Endothelial cell of umbilical vein (primary cell): ENCODE results near the gene NPFFR1. TPM values are rescaled to one million over a fixed set of nuclear protein-coding genes. Genes with fewer than 3 reads are reported as not detected.

ENCODE experiments used
- BruUV-seq: library from RNA; stranded (reverse); fragments of 400-500 nt; replicated peaks from 2 replicates; lab custom pipeline; 2021; lab: Mats Ljungman, UMichigan
- CTCF ChIA-PET: fragments of 300-600, 350-600 bp; sonication (Branson Sonifier 250); formaldehyde crosslinking; loops from one replicate; lab custom pipeline; 2021; ENCODE audit warnings: antibody characterized with exemption, inconsistent platforms; lab: Charles Lee
- POLR2A ChIA-PET: fragments of 300-600, 350-600 bp; sonication (Branson Sonifier 250); formaldehyde crosslinking; loops from one replicate; lab custom pipeline; 2021; ENCODE audit warnings: antibody characterized with exemption, inconsistent platforms; lab: Charles Lee
- DNase-seq: peaks from one replicate; pipeline ENCODE4 v3.0.0-alpha.2; 2011; ENCODE audit warnings: low read depth, low spot score
- FAIRE-seq: peaks from 2 replicates; lab custom pipeline; 2011; peaks lifted over from hg19 to GRCh38; lab: Jason Lieb, UNC
- H2AFZ ChIP-seq: 2 replicates; pipeline ENCODE4 v1.6.0; 2012; ENCODE audit warnings: low read depth, low read length, control low read depth, inconsistent platforms
- H3K27ac ChIP-seq: 2 replicates; pipeline ENCODE4 v1.5.1; 2011; ENCODE audit warnings: low read depth, mild to moderate bottlenecking, control low read depth, low read length, moderate library complexity; ENCODE audit not compliant: insufficient read depth
- H3K27me3 ChIP-seq, 2 experiments: 2 replicates each; pipeline versions ENCODE4 v1.6.0 to v1.6.1; 2011; ENCODE audit warnings: low read length in 2 of 2, mixed read lengths in 1 of 2; ENCODE audit not compliant: control insufficient read depth in 2 of 2, insufficient read depth in 2 of 2
- H3K36me3 ChIP-seq, 2 experiments: 2 replicates in 1 of 2; 3 replicates in 1 of 2; pipeline ENCODE4 v1.5.1; 2011; ENCODE audit warnings: low read length in 2 of 2, mild to moderate bottlenecking in 1 of 2, moderate library complexity in 1 of 2; ENCODE audit not compliant: control insufficient read depth in 2 of 2, insufficient read depth in 2 of 2; ENCODE audit errors: extremely low read depth in 1 of 2
- H3K4me1 ChIP-seq: 3 replicates; pipeline ENCODE4 v1.5.1; 2011; ENCODE audit warnings: mild to moderate bottlenecking, low read length; ENCODE audit not compliant: control insufficient read depth, insufficient read depth; ENCODE audit errors: extremely low read depth
- H3K4me2 ChIP-seq: 2 replicates; pipeline ENCODE4 v1.6.1; 2011; ENCODE audit warnings: low read length, control low read depth, mixed read lengths; ENCODE audit not compliant: insufficient read depth
- H3K4me3 ChIP-seq, 3 experiments: fragments of 200-600 bp in 1 of 3; sonication (generic), shearing (Covaris generic) in 1 of 3; replicated peaks in 1 of 3; 2 replicates each; pipeline ENCODE4 v1.5.1; 2011 to 2016; ENCODE audit warnings: control low read depth in 3 of 3, low read length in 3 of 3, mild to moderate bottlenecking in 2 of 3, inconsistent platforms in 1 of 3, low read depth in 1 of 3, moderate library complexity in 1 of 3; ENCODE audit not compliant: insufficient read depth in 1 of 3
- H3K79me2 ChIP-seq: 2 replicates; pipeline ENCODE4 v1.6.0; 2012; ENCODE audit warnings: low read length, inconsistent platforms; ENCODE audit not compliant: control insufficient read depth, insufficient read depth
- H3K9ac ChIP-seq: replicated peaks from 2 replicates; pipeline ENCODE3; 2011; ENCODE audit warnings: low read length, control low read depth; ENCODE audit not compliant: insufficient read depth; ENCODE audit errors: extremely low read depth
- H3K9me1 ChIP-seq: replicated peaks from 3 replicates; pipeline ENCODE4 v1.6.0; 2011; ENCODE audit warnings: mild to moderate bottlenecking, low read length; ENCODE audit not compliant: control insufficient read depth, insufficient read depth; ENCODE audit errors: extremely low read depth
- H3K9me3 ChIP-seq: replicated peaks from 2 replicates; pipeline ENCODE4 v1.5.1; 2012; ENCODE audit warnings: low read length, inconsistent platforms; ENCODE audit not compliant: control insufficient read depth, insufficient read depth
- H4K20me1 ChIP-seq: replicated peaks from 2 replicates; pipeline ENCODE3; 2011; ENCODE audit warnings: mild to moderate bottlenecking, low read length; ENCODE audit not compliant: control insufficient read depth, insufficient read depth; ENCODE audit errors: extremely low read depth
- CTCF ChIP-seq, 2 donors: IDR thresholded peaks; 1 replicate in 1 of 2; 2 replicates in 1 of 2; pipeline ENCODE4 v1.5.1; 2011; ENCODE audit warnings: low read length in 2 of 2, mild to moderate bottlenecking in 2 of 2, moderate library complexity in 2 of 2, control low read depth in 1 of 2, inconsistent platforms in 1 of 2, low read depth in 1 of 2; ENCODE audit not compliant: insufficient read depth in 1 of 2; ENCODE audit errors: extremely low read depth in 1 of 2
- EZH2 ChIP-seq: IDR thresholded peaks from 2 replicates; pipeline ENCODE4 v1.6.1; 2012; ENCODE audit warnings: borderline replicate concordance, low read depth, mild to moderate bottlenecking, moderate library complexity, low read length, inconsistent platforms; ENCODE audit not compliant: severe bottlenecking
- FOS ChIP-seq: IDR thresholded peaks from 2 replicates; pipeline ENCODE4 v1.6.1; 2011; ENCODE audit warnings: mild to moderate bottlenecking, low read length, moderate library complexity, borderline replicate concordance; ENCODE audit not compliant: insufficient read depth
- GATA2 ChIP-seq: IDR thresholded peaks from 2 replicates; pipeline ENCODE4 v1.7.0; 2011; ENCODE audit warnings: low read depth, mild to moderate bottlenecking, moderate library complexity, mixed read lengths, low read length; ENCODE audit not compliant: insufficient read length, insufficient read depth
- JUN ChIP-seq: IDR thresholded peaks from 2 replicates; pipeline ENCODE4 v1.6.1; 2011; ENCODE audit warnings: borderline replicate concordance, low read depth; ENCODE audit not compliant: insufficient read length, insufficient read depth
- MAX ChIP-seq: IDR thresholded peaks from 2 replicates; pipeline ENCODE4 v1.6.1; 2011; ENCODE audit not compliant: insufficient read depth, insufficient read length
- MYC ChIP-seq: IDR thresholded peaks from one replicate; pipeline ENCODE4 v1.6.1; 2011; ENCODE audit warnings: mild to moderate bottlenecking, low read depth, low read length
- POLR2A ChIP-seq: IDR thresholded peaks from 2 replicates; pipeline ENCODE4 v1.6.1; 2012; ENCODE audit warnings: low read depth, mild to moderate bottlenecking, control low read depth, low read length
- POLR2AphosphoS5 ChIP-seq: IDR thresholded peaks from 2 replicates; pipeline ENCODE4 v1.6.1; 2012; ENCODE audit warnings: low read depth, mild to moderate bottlenecking, control low read depth, low read length, moderate library complexity; ENCODE audit not compliant: insufficient read depth
- dilution Hi-C: fragments of 300-500 bp; cut with MboI; formaldehyde crosslinking; loops from one replicate; pipeline ENCODE4 v1.15.0; 2019; ENCODE audit warnings: low sequenced_read_pairs; ENCODE audit not compliant: extremely low pct_ligation_motif_present
- intact Hi-C: fragments of 100-400 bp; cut with micrococcal nuclease; formaldehyde crosslinking; loops from one replicate; pipeline ENCODE4 v1.10.0; 2022
- polyA plus RNA-seq, 4 experiments: library from polyadenylated mRNA; depleted of rRNA in 3 of 4; stranded (reverse) in 3 of 4; unstranded in 1 of 4; fragments of >200 nt; gene quantifications; 2 replicates each; pipeline versions ENCODE4 v1.2.1 to v1.2.3, GENCODE V29; 2011 to 2012; ENCODE audit warnings: missing spikeins in 1 of 4
- total RNA-seq: library from RNA; stranded (reverse); gene quantifications from 2 replicates; pipeline ENCODE4 v1.2.3, GENCODE V29; 2021

NPFFR1 gene
- total and polyA plus RNA-seq, 2 donors (not counting 3 experiments of a cell fraction or from before 2014, with no cell fraction given) = not detected

GRCh38 chr10:70270952-70271351, 12.9 kb downstream of the NPFFR1 start:
- dilution Hi-C loops (no loop called here), intact Hi-C loops (no loop called here)
- FAIRE-seq = no peak
- BruUV-seq = no TSS peak
- POLR2A ChIA-PET = no interaction called here
- H3K9ac ChIP-seq = no peak overlapping the region
- TF ChIP-seq EZH2 (no peak), MAX (no peak), CTCF (IDR thresholded peaks at IDR 0.05; ENCODE audit: extremely low read depth in 1 of 2, insufficient read depth in 1 of 2, low read depth in 1 of 2, low read length in 2 of 2) (no peak), JUN (no peak), POLR2A (no peak), FOS (no peak), GATA2 (no peak), POLR2AphosphoS5 (no peak), MYC (no peak)
- no peaks in the 10 kb centered on the region for H3K9me3 ChIP-seq
- H3K4me2 ChIP-seq = no peak overlapping the region
- H3K27ac ChIP-seq = no peak overlapping the region
- no peak overlapping the region for H2AFZ ChIP-seq
- H3K27me3 ChIP-seq = peaks cover 7 to 11% of the 10 kb centered on the region in 2 experiments
- H3K9me1 ChIP-seq = no peaks in the 10 kb centered on the region
- no peaks in the 10 kb centered on the region for H4K20me1 ChIP-seq
- H3K4me3 ChIP-seq = no peak overlapping the region
- H3K36me3 ChIP-seq = no peaks in the 10 kb centered on the region
- CTCF ChIA-PET = interaction anchor here (1.2 to 2.9 kb wide), 3 partner anchors 11 to 93 kb away, joined by 3 to 15 read pairs (median 5); no protein-coding TSS in a partner anchor
- H3K79me2 ChIP-seq = no peaks in the 10 kb centered on the region
- peaks cover 2% of the 10 kb centered on the region for H3K4me1 ChIP-seq
- no peak for DNase-seq
